ENCODE measurements around the gene RHOF.

Gene RHOF

GRCh38 chr12:121799156-121799841 is 5.8 kb upstream of the RHOF start:
- DNase-seq (ENCODE audit: low spot score), result peak; percentile 81

GRCh38 chr12:121798787-121799155 is 5.3 kb upstream of the RHOF start:
- TF ChIP-seq CTCF (IDR thresholded peaks at IDR 0.05; ENCODE audit: extremely low read depth, missing control alignments), result no peak
- DNase-seq (ENCODE audit: low spot score), result no peak

More at GRCh38 chr12:121799156-121799841, 5.8 kb upstream of the RHOF start:
- no peak for TF ChIP-seq CTCF (IDR thresholded peaks at IDR 0.05; ENCODE audit: extremely low read depth, missing control alignments)

GRCh38 chr12:121797937-121798786 is 4.7 kb upstream of the RHOF start:
- no peak for TF ChIP-seq CTCF (IDR thresholded peaks at IDR 0.05; ENCODE audit: extremely low read depth, missing control alignments)
- DNase-seq (ENCODE audit: low spot score), result no peak

GRCh38 chr12:121796855-121797751 is 3.6 kb upstream of the RHOF start:
- no peak for DNase-seq (ENCODE audit: low spot score)

GRCh38 chr12:121795034-121795968 is 1.8 kb upstream of the RHOF start:
- TF ChIP-seq CTCF (IDR thresholded peaks at IDR 0.05; ENCODE audit: extremely low read depth, missing control alignments), result peak; percentile 97
- DNase-seq (ENCODE audit: low spot score), result peak; percentile 87

More at GRCh38 chr12:121796855-121797751, 3.6 kb upstream of the RHOF start:
- TF ChIP-seq CTCF (IDR thresholded peaks at IDR 0.05; ENCODE audit: extremely low read depth, missing control alignments), result no peak

- no peak for TF ChIP-seq CTCF (IDR thresholded peaks at IDR 0.05; ENCODE audit: extremely low read depth, missing control alignments)
- no peak for DNase-seq (ENCODE audit: low spot score)
These were observed 1.1 kb upstream of the RHOF start for GRCh38 chr12:121794534-121795033.
